ENCODE data around the gene SOX18.

DNA sequence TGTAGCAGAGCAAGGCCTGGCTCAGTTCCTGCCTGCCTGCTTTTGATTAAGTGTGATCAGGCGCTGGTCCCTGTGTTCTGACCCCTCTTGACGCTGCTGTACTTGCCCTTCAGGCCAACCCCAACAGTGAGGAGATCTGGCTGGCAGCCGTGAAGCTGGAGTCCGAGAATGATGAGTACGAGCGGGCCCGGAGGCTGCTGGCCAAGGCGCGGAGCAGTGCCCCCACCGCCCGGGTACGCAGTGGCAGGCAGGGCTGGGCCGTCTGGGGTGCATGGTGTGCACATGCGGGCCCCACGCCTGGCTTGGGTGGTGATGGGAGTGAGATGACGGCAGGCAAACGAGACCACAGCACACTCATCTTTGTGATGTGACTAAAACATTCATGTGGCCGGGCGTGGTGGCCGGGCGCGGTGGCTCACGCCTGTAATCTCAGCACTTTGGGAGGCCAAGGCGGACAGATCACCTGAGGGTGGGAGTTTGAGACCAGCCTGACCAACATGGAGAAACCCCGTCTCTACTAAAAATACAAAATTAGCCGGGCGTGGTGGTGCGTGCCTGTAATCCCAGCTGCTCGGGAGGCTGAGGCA is 23.5 kb downstream of the SOX18 start:
- TF ChIP-seq CTCF (IDR thresholded peaks at IDR 0.05) (no peak), ZFX (IDR thresholded peaks at IDR 0.05; ENCODE audit: borderline replicate concordance) (no peak)

Data from 22Rv1 (cell line).